GM12872 (cell line): ENCODE measurements around the gene SEC16A.

Experiments used
- TF ChIP-seq, protein P1 (sequence below): IDR thresholded peaks from 3 replicates; pipeline ENCODE4 v1.5.1; 2011; ENCODE audit warnings: low read depth, mild to moderate bottlenecking, low read length, moderate library complexity; ENCODE audit not compliant: insufficient read depth

Gene SEC16A

DNA sequence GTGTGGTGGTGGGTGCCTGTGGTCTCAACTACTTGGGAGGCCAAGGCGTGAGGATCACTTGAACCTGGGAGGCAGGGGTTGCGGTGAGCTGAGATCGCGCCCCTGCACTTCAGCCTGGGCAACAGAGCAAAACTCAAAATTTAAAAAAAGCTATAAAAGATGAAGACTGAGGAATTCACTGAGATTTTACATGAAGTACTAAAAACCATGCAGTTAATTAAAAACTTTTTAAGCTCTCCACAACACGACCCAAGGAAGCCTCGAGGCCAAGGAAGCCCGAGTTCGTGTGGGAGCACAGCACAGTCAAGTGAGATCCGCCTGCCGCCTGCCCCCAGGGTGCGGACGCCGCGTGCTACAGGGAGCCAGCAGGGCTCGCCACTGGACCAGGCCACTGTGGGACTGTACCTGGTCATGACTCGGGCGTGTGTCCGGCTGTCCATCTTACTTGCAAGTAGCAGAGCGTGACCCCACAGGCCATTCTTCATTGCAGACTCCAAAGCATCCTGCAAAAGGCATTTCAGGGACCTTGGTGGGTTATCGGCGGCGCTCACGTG lies 22.0 kb downstream of the SEC16A start:
- TF ChIP-seq, protein P1, sequence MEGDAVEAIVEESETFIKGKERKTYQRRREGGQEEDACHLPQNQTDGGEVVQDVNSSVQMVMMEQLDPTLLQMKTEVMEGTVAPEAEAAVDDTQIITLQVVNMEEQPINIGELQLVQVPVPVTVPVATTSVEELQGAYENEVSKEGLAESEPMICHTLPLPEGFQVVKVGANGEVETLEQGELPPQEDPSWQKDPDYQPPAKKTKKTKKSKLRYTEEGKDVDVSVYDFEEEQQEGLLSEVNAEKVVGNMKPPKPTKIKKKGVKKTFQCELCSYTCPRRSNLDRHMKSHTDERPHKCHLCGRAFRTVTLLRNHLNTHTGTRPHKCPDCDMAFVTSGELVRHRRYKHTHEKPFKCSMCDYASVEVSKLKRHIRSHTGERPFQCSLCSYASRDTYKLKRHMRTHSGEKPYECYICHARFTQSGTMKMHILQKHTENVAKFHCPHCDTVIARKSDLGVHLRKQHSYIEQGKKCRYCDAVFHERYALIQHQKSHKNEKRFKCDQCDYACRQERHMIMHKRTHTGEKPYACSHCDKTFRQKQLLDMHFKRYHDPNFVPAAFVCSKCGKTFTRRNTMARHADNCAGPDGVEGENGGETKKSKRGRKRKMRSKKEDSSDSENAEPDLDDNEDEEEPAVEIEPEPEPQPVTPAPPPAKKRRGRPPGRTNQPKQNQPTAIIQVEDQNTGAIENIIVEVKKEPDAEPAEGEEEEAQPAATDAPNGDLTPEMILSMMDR: no peak

DNA sequence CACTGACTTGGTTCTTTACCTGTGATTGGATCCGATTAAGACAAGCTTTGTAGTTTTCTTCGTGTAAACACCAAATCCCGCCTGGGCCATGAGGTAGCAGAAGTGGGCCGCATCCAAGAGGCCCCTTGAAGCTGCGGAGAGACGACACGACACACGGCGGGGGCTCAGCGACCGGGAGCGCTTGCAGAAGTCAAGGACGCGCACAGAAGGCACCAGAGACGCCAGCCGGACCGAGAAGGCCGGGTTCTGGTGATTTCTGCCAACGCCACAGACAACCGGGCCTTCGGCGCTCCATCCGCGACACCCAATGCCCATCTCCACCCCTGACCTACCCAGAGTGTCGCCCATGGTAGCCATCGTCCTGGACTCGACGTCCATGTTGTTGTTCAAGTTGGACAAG lies 23.4 kb downstream of the SEC16A start:
- TF ChIP-seq, protein P1: no peak

DNA sequence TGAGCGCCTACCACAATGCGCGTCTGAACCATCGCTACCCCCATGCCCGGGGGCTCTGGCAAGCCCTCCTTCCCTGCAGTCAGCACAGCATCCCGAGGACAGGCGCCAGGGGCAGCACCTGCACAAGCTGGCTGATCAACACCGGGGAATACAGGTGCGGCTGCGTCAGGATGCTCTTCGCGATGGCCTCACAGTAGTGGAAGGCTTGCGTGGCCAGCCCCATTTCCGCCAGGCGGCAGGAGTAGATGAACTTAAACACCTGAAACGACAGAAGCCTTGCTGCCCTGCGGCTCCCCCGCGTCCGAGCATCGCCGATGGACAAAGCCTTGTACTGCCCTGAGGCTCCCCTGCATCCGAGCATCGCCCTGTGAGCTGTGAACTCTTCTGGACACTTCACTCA lies 25.5 kb downstream of the SEC16A start:
- TF ChIP-seq, protein P1: no peak

DNA sequence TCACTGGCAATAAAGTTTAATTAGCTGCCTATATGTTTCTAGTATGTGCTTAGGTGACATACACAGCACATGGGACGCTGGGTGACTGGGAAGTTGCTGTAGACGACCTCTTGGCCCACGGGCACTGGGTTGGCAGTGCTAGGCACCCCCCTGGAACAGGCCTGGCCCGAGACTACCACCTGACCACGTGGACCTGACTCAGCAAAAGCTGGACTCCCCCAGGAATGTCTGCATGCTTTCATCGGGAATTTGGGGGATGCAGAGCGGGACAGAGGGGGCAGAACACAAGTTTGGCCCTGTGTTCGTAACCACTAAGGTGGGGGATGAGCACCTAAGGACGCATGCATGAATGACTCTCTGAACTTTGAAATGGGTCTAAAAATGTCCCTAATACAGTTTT lies 26.6 kb downstream of the SEC16A start:
- TF ChIP-seq, protein P1: no peak

DNA sequence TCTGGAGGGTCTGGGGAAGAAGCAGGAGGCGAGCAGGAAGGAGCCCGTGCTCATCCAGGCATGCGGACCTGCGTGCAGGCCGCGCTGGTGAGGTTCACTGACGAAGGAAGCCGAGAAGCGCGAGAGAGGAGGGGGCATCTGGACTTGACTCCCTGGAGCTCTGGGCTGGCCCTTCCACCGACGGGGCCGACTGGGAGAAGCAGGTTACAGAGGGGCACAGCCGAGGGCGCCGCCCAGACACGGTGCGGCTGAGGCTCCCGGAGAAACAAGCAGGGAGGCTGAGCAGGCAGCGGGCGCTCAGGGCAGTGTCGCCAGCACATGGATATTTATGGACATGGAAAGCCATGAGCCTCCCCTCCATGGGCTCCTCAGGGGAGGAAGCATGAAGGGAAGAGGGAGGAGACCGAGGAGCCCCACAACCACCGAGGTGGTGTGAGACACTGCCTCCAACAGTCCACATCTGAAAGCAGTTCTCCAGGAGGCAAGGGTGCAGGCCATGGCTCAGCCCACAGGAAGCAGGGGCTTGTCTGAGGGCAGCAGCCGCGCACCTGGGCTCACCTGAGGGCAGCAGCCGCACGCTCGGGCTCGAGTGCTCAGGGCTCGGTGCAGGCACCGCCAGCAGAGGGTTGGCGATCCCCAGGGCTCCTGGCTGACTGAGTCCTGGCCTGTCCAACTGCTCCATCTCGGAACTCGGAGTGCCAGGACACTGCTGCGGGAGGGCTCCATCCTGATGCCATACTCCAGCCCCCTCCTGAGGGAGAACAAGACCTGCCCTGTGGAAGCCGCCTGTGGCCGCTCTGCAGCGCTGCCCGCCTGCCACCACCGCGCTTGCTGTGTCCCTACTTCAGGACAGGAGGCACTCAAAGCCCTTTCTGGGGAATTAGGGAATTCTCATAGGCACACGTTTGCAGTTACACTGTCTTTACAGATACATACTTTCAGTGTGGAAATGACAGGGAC lies 27.5 kb downstream of the SEC16A start:
- TF ChIP-seq, protein P1: no peak

DNA sequence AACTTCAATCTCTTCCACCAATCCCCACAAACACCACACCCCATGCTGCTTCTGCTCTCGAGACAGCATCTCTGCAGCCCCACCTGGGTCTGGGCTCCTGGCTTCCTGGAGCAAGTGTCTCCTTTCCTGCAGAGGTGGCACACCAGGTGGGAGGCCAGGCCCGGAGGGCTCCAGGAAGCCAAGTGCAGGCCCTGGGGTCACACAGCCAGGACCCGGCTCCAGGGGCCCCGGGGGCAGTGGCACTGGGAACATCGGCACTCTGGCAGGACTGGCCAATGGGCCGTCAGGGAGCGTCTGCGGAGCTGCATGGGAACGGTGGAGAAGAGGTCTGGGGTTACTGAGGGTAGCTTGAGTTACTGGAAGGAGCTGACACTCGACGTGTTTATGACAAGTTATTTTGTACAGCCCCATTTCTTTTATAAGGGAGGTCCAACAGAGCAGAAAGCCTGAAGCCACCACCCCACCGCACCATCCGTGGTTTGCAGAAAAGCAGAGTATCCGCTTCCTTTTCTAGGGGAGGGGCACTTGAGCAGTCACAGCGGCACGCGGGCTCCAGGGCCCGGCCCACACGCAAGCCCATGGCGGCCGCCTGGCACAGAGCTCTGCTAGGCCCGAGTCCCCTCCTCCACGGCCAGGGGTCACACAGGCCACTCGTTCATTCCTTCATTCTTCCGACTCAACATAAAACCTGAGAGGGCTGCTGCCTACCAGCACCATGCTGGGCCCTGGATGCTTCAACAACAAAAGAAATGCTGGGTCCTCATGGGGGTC lies 28.6 kb downstream of the SEC16A start:
- TF ChIP-seq, protein P1: no peak

DNA sequence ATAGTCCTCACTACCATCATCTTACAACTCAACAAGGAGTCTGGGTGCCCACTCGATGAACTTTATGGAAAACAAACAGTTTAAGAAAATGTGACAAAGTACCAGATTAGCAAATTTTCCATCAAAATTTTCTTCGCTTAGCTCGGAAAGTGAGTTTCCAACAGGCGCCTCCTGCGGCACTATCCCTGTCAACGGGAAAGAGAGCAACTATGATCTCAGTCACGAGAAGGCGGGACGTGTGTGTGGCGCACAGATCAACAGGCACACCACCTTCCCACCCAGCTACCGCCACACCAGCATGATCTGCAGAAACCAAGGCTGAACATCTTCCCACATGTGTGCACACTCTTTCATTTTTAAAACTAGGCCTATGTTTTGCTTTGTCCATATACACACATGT lies 29.5 kb downstream of the SEC16A start:
- TF ChIP-seq, protein P1: no peak
